G401.6 (cell line): Measurements from ENCODE around the gene LRRC66.

Source experiments
- FAIRE-seq: peaks from 2 replicates; lab custom pipeline; 2012; peaks lifted over from hg19 to GRCh38; lab: Jason Lieb, UNC

LRRC66 gene

GRCh38 chr4:52010986-52011385 is 9.2 kb downstream of the LRRC66 start:
- FAIRE-seq = no peak

GRCh38 chr4:52006887-52007286 is 13.3 kb downstream of the LRRC66 start:
- FAIRE-seq = no peak

GRCh38 chr4:52005604-52006273 is 14.4 kb downstream of the LRRC66 start:
- no peak for FAIRE-seq

- FAIRE-seq = no peak
Observed at GRCh38 chr4:52004414-52004813, 15.7 kb downstream of the LRRC66 start.

GRCh38 chr4:52001616-52002015 is 18.5 kb downstream of the LRRC66 start:
- FAIRE-seq = no peak

- no peak for FAIRE-seq
Observed at GRCh38 chr4:51999250-51999649, 20.9 kb downstream of the LRRC66 start.

GRCh38 chr4:51998837-51999236 is 21.3 kb downstream of the LRRC66 start:
- FAIRE-seq = no peak

- no peak for FAIRE-seq
Observed at GRCh38 chr4:51997647-51998046, 22.5 kb downstream of the LRRC66 start.

GRCh38 chr4:51995647-51996220 is 24.4 kb downstream of the LRRC66 start:
- no peak for FAIRE-seq

- FAIRE-seq = no peak
Observed at GRCh38 chr4:51965862-51966261, 54.3 kb downstream of the LRRC66 start.

- no peak for FAIRE-seq
Observed at GRCh38 chr4:51963841-51964517, 56.2 kb downstream of the LRRC66 start.

GRCh38 chr4:51960486-51960885 is 59.7 kb downstream of the LRRC66 start:
- FAIRE-seq = no peak

GRCh38 chr4:51958199-51958968 is 61.8 kb downstream of the LRRC66 start:
- FAIRE-seq = no peak
